Urothelium cell line (cell line): ENCODE results near the gene TUBG2.
"Not testable (repeated sequence)": the region's sequence is repeated elsewhere in the genome, so short reads cannot be mapped to it uniquely, and the experiment has no call there.

Experiments used
- DNase-seq: peaks from one replicate; pipeline ENCODE4 v3.0.0; 2011; ENCODE audit warnings: low spot score, mixed read lengths
- FAIRE-seq: peaks from 2 replicates; lab custom pipeline; 2011; peaks lifted over from hg19 to GRCh38; lab: Jason Lieb, UNC

Gene TUBG2

GRCh38 chr17:42659079-42659931 lies at the start of gene TUBG2:
TSS of gene TUBG2 (plus strand) at chr17:42659284. CDS start at chr17:42659504, 220 bp downstream.
- FAIRE-seq (no peak), DNase-seq (peak; percentile 22)

DNA sequence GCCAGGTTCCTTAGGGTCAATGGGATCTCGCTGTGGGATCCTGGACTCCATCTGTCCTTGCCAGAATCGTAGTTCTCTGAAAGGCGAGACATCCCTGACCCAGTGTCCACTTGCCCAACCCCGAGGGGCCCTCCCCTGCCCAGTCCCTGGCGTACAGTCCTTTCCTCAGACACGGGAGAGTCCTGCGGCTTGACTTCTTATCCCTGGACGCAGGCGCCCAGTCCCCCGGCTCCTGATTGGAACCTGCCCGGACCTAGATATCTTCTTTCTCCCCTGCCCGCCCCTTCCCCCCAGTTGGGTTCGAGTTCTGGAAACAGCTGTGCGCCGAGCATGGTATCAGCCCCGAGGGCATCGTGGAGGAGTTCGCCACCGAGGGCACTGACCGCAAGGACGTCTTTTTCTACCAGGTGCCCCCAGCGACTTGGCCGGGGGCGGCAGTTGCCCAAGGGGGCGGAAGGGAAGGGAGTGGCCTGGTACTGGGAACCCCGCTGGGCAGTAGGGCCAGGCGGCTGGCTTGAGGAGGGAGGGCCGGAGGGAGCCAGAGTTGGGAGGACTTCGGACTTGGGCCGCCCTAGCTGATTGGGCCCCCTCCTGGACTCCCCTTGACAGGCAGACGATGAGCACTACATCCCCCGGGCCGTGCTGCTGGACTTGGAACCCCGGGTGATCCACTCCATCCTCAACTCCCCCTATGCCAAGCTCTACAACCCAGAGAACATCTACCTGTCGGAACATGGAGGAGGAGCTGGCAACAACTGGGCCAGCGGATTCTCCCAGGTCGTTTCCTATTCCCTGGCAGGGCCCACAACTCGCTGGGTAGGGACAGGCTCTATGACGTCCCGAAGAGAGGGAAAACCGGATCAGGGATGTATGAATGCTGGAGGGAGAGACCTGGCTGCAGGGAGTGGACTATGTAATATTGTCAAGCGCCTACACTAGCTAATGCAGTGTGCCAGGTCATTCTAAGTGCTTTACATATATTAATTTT lies 49.0 kb upstream of the TUBG2 start:
- not testable (repeated sequence) for DNase-seq
- FAIRE-seq, result peak; percentile 69

- no peak for DNase-seq
- no peak for FAIRE-seq
Measured at GRCh38 chr17:42612013-42612412, 47.1 kb upstream of the TUBG2 start.

DNA sequence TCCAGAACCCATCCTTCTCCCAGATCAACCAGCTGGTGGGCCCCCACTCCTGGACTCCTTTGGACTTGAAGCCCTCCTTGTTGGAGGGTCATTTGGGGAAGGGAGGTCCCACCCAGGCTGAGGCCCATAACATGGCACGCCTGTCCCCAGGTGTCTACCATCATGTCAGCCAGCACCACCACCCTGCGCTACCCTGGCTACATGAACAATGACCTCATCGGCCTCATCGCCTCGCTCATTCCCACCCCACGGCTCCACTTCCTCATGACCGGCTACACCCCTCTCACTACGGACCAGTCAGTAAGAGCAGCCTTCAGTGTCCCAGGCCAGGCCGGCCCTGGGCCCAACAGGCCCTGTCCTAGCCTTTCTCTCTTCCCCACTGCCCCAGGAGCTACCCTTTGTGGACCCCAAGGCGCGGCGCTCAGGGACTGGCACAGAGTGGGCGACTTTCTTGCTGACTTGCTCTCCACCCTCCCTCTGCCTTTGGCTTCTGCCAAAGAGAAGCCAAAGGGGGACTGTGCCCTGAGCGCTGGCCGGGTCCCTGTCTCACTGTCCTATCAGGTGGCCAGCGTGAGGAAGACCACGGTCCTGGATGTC lies 45.3 kb upstream of the TUBG2 start:
- no peak for FAIRE-seq
- DNase-seq, result no peak

DNA sequence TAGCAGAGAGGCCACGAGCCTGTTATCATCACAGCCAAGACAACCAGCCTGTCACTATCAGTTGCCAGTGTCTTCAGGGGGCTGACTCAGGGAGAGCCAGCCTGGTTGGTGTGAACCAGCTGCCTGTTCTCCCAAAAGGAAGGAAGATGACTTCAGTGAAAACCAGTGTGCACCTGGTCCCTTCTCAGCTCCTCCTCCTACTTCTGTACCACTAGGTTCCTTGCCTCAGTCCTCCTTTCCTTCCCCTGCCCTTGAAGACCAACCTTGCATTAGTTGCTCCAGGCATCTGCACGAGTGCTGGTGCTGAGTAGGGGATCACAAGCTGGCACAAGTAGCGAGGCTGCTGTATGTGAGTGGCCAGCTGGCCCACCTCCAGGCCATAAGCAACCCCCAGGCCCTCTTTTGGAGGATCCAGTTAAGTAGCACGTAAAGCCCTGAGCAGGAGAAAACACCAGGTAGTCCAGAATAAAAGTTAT lies 41.1 kb upstream of the TUBG2 start:
- no peak for DNase-seq
- no peak for FAIRE-seq

DNA sequence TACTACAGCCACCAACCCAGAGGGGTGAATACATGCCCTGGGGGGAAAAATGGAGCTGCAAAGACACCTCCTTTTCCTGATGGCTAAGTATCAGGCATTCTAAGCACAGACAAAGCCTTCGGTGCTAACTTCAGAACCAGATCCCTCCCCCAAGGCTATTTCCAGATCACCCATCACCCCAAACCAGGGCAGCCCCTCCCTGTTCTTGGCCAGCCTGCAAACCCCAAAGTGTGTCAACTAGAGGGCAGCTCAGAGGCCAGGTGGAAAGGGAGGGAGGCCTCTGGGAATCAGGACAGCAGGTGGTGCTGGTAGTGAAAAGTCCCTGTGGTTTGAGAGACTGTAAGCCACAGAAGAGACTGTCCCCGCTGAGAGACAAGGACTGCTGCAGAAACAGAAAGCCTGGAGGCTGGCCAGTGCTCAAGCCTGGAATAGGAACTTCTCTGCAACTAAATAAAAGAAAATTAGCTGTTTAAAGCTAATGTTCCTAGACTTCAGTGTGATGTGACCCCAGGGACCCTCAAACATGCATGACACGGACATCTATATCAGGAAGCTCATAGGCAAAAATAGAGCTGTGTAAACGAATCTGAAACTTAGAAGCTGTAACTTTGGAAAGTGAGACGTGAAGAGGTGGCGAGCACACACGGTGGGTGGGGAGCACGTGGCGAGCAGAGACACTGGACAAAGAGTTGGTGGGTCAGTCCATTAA lies 40.5 kb upstream of the TUBG2 start:
- DNase-seq (peak; percentile 37), FAIRE-seq (no peak)

DNA sequence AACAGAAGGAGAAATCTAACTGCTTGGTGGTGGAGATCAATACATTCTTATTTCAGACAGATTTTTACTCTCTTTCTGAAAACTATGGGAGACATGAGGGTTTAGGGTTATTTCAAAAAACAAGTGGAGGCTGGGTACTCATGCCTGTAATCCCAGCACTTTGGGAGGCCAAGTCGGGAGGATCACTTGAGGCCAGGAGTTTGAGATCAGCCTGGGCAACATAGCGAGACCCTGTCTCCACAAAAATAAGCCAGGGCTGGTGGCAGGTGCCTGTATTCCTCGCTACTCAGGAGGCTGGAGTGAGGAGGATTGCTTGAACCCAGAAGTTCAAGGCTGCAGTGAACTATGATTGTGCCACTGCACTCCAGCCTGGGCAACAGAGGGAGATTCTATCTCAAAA lies 37.1 kb upstream of the TUBG2 start:
- not testable (repeated sequence) for FAIRE-seq, DNase-seq

DNA sequence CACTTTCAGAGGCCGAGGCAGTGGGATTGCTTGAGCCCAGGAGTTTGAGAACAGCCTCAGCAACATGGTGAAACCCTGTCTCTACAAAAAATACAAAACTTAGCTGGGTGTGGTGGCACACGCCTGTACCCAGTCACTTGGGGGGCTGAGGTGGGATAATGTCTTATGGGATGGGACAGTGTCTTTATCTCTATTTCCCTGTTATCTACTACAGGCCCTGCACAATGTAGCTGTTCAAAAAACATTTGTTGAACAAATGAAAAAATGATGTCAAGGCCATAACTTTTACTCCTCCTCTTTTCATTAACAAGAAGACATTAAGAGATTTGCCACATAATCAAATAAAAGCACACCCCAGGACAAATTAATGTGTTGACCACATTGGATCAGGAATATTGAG lies 35.8 kb upstream of the TUBG2 start:
- no peak for FAIRE-seq

DNA sequence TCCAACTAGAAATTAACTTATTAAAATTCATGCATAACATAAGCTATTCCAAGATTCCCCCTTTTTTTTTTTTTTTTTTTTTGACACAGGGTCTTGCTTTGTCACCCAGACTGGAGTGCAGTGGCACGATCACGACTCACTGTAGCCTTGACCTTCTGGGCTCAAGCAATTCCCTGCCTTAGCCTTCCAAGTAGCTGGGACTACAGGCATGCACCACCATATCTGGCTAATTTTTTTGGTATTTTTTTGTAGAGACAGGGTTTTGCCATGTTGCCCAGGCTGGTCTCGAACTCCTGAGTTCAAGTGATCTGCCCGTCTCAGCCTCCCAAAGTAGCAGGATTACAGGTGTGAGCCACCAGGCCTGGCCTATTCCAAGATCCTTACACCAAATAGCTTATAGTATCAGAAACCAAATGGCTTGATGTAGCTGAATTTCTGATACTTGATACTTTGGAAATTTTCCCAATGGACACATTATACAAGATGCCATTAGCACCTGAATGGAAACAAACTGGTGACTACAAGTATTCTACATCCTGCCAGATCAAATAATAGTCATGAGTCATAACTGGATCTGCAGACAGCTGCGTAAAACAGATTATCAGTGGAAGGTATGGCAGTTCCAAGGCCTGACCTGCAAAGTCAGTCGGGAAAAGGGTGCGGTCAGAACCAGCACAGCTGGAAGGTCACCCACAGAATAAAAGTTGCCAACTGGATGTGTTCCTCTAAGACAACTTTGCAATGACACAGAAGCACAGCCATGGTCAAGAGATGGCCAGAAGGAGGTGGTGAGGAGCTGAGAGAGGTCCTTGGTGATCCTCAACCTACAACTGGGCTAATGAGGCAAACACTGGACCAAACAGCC lies 35.1 kb upstream of the TUBG2 start:
- FAIRE-seq, result no peak
- DNase-seq, result peak; percentile 62

More for the DNA sequence above, 35.8 kb upstream of the TUBG2 start:
- no peak for DNase-seq

DNA sequence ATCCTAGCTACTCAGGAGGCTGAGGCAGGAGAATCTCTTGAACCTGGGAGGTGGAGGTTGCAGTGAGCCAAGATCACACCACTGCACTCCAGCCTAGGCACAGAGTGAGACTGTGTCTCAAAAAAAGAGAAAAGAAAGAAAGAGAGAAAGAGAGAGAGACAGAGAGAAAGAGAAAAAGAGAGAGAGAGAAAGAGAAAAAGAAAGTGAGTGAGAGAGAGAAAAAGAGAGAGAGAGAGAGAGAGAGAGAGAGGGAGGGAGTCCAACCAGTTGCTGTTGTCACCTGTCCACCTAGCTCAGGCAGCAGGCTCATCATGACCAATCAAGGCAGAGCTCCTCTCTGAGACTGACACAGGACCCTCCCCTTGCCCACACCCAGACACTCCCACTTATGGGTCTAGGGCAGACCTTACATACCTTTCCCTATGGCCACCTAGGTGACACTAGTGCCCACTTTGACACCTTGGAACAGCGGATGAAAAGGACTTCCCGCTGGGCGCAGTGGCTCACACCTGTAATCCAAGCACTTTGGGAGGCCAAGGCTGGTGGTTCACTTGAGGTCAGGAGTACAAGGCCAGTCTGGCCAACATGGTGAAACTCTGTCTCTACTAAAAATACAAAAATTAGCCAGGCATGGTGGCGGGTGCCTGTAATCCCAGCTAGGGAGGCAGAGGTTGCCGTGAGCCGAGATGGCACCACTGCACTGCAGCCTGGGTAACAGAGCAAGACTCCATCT lies 31.9 kb upstream of the TUBG2 start:
- not testable (repeated sequence) for DNase-seq, FAIRE-seq

GRCh38 chr17:42629411-42630009 lies 29.6 kb upstream of the TUBG2 start:
- DNase-seq (no peak), FAIRE-seq (no peak)

GRCh38 chr17:42632949-42633444 lies 26.1 kb upstream of the TUBG2 start:
- DNase-seq, result no peak
- no peak for FAIRE-seq

GRCh38 chr17:42639525-42640113 lies 19.5 kb upstream of the TUBG2 start:
- DNase-seq (no peak), FAIRE-seq (no peak)

DNA sequence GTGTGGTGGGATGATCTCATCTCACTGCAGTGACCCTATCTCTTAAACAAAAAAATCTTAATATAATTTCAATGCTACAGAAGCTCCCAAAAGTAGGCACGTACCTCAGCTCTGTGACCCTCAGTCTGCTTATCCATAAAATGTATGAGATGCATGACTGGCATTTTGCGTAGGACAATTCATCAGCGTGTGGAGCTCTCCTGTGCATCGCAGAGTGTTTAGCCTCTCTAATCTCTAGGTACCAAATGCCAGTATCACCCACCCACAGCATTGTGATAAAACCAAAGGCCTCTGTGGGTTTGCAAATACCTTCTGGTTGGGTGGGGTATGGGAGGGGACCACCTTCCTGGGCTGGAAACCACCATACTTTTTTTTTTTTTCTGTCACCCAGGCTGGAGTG lies 19.0 kb upstream of the TUBG2 start:
- no peak for FAIRE-seq
- no peak for DNase-seq

DNA sequence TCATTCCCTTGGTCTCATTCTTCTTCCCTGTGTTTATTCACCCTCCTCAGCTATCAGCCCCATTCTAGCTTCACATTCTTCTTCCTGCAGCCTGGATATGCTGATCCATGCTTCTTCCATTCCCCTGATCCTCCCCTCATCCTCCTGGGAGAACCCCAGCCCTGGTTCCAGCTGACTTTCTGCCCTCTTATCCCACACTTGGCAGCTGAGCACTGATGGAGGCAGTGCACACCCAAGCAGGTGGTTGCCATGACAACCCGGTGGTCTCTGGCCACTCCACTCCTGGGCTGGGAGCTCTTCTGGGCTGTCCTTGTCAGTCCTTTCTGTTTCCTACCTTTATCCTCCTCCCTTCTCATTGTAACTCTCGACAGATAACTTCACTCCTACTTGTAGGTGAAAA lies 16.7 kb upstream of the TUBG2 start:
- DNase-seq (no peak), FAIRE-seq (no peak)

GRCh38 chr17:42647778-42648177 lies 11.3 kb upstream of the TUBG2 start:
- FAIRE-seq (no peak), DNase-seq (no peak)

- FAIRE-seq, result no peak
- DNase-seq, result no peak
Measured at GRCh38 chr17:42651392-42651791, 7.7 kb upstream of the TUBG2 start.
